GM12891 (cell line): Measurements from ENCODE around the gene OCA2.

Experiments used
- PAX5 ChIP-seq: IDR thresholded peaks from 2 replicates; pipeline ENCODE4 v1.6.1; 2011; ENCODE audit warnings: low read length, moderate library complexity, mild to moderate bottlenecking; ENCODE audit not compliant: insufficient read depth, severe bottlenecking
- POLR2A ChIP-seq: IDR thresholded peaks from 2 replicates; pipeline ENCODE4 v1.6.1; 2011; ENCODE audit warnings: low read depth, low read length, control low read depth
- POLR2AphosphoS5 ChIP-seq: IDR thresholded peaks from 2 replicates; pipeline ENCODE4 v1.6.1; 2011; ENCODE audit warnings: low read depth, low read length, control low read depth
- POU2F2 ChIP-seq: IDR thresholded peaks from 2 replicates; pipeline ENCODE4 v1.6.1; 2011; ENCODE audit warnings: low read depth, mild to moderate bottlenecking, control low read depth, low read length, moderate library complexity
- SPI1 ChIP-seq: IDR thresholded peaks from 2 replicates; pipeline ENCODE4 v1.6.1; 2011; ENCODE audit warnings: low read depth, low read length, control low read depth
- TAF1 ChIP-seq: IDR thresholded peaks from 2 replicates; pipeline ENCODE4 v1.6.1; 2011; ENCODE audit warnings: low read depth, low read length, control low read depth

GRCh38 chr15:28006116-28006905 is 92.8 kb downstream of the OCA2 start:
- TF ChIP-seq POLR2A (no peak), TAF1 (no peak), POU2F2 (no peak), POLR2AphosphoS5 (no peak), SPI1 (no peak), PAX5 (no peak)
